Common myeloid progenitor, CD34-positive (primary cell): ENCODE measurements around the gene XBP1.

Experiments
- CTCF ChIA-PET: fragments of 350-600 bp; sonication (Branson Sonifier 250); formaldehyde crosslinking; loops from one replicate; lab custom pipeline; 2021; ENCODE audit warnings: antibody characterized with exemption; lab: Charles Lee
- POLR2A ChIA-PET: fragments of 350-600 bp; sonication (Branson Sonifier 250); formaldehyde crosslinking; loops from one replicate; lab custom pipeline; 2021; ENCODE audit warnings: antibody characterized with exemption; lab: Charles Lee
- DNase-seq, 3 donors: peaks; one replicate each; pipeline versions ENCODE4 v3.0.0 to v3.0.0-alpha.2; 2013
- H3K27ac ChIP-seq, 2 experiments: 1 replicate in 1 of 2; 2 replicates in 1 of 2; pipeline ENCODE4 v1.7.0; 2013; ENCODE audit warnings: inconsistent platforms in 2 of 2, low read length in 2 of 2, mild to moderate bottlenecking in 2 of 2, low read depth in 1 of 2, moderate library complexity in 1 of 2; ENCODE audit not compliant: severe bottlenecking in 2 of 2, insufficient read depth in 1 of 2, poor library complexity in 1 of 2
- H3K27me3 ChIP-seq, 5 experiments: replicated peaks in 2 of 5; 1 replicate in 3 of 5; 2 replicates in 2 of 5; pipeline versions ENCODE4 v1.6.1 to v1.7.0; 2013; ENCODE audit warnings: low read length in 4 of 5, mild to moderate bottlenecking in 2 of 5, moderate library complexity in 2 of 5, inconsistent platforms in 1 of 5; ENCODE audit not compliant: insufficient read depth in 5 of 5, control insufficient read depth in 4 of 5
- H3K36me3 ChIP-seq, 4 experiments: 1 replicate in 2 of 4; 2 replicates in 2 of 4; pipeline versions ENCODE4 v1.6.1 to v1.7.0; 2013; ENCODE audit warnings: low read length in 3 of 4, control low read depth in 1 of 4, mild to moderate bottlenecking in 1 of 4; ENCODE audit not compliant: control insufficient read depth in 4 of 4, insufficient read depth in 4 of 4
- H3K4me1 ChIP-seq, 4 experiments: 1 replicate in 3 of 4; 2 replicates in 1 of 4; pipeline versions ENCODE4 v1.6.1 to v1.7.1; 2013; ENCODE audit warnings: low read length in 3 of 4, mild to moderate bottlenecking in 3 of 4, control low read depth in 1 of 4, inconsistent platforms in 1 of 4, moderate library complexity in 1 of 4; ENCODE audit not compliant: control insufficient read depth in 4 of 4, insufficient read depth in 4 of 4; ENCODE audit errors: control extremely low read depth in 1 of 4
- H3K4me3 ChIP-seq, 7 experiments: 1 replicate in 4 of 7; 2 replicates in 3 of 7; pipeline versions ENCODE4 v1.5.1 to v1.7.0; 2013; ENCODE audit warnings: mild to moderate bottlenecking in 7 of 7, low read length in 6 of 7, moderate library complexity in 6 of 7, inconsistent platforms in 2 of 7, low read depth in 2 of 7, control low read depth in 1 of 7; ENCODE audit not compliant: insufficient read depth in 4 of 7, control insufficient read depth in 1 of 7; ENCODE audit errors: extremely low read depth in 1 of 7
- H3K9me3 ChIP-seq, 5 experiments: 1 replicate in 4 of 5; 2 replicates in 1 of 5; pipeline versions ENCODE4 v1.6.1 to v1.7.1; 2013; ENCODE audit warnings: low read length in 4 of 5, mild to moderate bottlenecking in 2 of 5, inconsistent platforms in 1 of 5, low read depth in 1 of 5, moderate library complexity in 1 of 5; ENCODE audit not compliant: control insufficient read depth in 4 of 5, insufficient read depth in 2 of 5; ENCODE audit errors: control extremely low read depth in 1 of 5
- WGBS: methylation state at CpG from one replicate; pipeline ENCODE4 v1.1.5; 2013; ENCODE audit not compliant: insufficient coverage; 5-methylcytosine and 5-hydroxymethylcytosine counted together

XBP1 gene

DNA sequence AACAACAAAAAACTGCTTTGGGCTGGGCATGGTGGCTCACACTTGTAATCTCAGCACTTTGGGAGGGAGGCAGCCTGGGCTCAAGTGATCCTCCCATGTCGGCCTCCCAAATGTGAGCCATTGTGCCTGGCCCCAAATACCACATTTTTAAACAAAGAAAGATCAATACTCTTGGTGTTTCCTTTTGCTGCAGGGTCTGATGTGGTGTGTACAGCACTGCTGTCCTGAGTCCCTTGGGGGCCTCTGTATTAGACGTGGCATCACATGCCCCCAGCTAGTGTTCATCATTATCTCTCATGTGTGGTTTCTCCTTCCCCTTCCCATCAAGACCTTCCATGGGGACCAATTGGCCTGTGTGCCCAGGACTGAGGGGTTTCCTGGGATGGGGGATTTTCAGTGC lies 20.5 kb upstream of the XBP1 start:
- peaks cover 21 to 64% (median 59%) of the 10 kb centered on the region in 4 experiments for H3K4me1 ChIP-seq
- ChIA-PET POLR2A (interaction anchor here (1.1 kb wide), 1 partner anchor 11 kb away, joined by 3 read pairs; no protein-coding TSS in a partner anchor), CTCF (interaction anchor here (1.9 to 13.6 kb wide), 3 partner anchors 8 to 26 kb away, joined by 7 to 149 read pairs (median 91); partner anchors contain the start of gene XBP1)
- H3K36me3 ChIP-seq: no peaks in the 10 kb centered on the region
- H3K9me3 ChIP-seq: no peaks in the 10 kb centered on the region
- WGBS: no CpG with 5 or more reads among the region's 2 CpGs
- H3K4me3 ChIP-seq: no peak overlapping the region
- no peak overlapping the region for H3K27ac ChIP-seq
- H3K27me3 ChIP-seq: no peaks in the 10 kb centered on the region
- DNase-seq: no peak

GRCh38 chr22:28819253-28820096 lies 19.1 kb upstream of the XBP1 start:
- Histone ChIP-seq H3K4me1 (peaks cover 23 to 79% (median 73%) of the 10 kb centered on the region in 4 experiments), H3K9me3 (no peaks in the 10 kb centered on the region), H3K4me3 (no peak overlapping the region), H3K27me3 (no peaks in the 10 kb centered on the region), H3K36me3 (no peaks in the 10 kb centered on the region), H3K27ac (peak overlapping the region in 1 of 2 experiments; percentile 59)
- CTCF ChIA-PET: interaction anchor here (0.7 to 13.6 kb wide), 9 partner anchors 10 to 385 kb away, joined by 3 to 149 read pairs (median 4); partner anchors contain the start of gene XBP1
- 86% methylated on average over 4 of the region's 5 CpGs for WGBS
- no peak for DNase-seq
- POLR2A ChIA-PET: interaction anchor here (5.8 kb wide), 1 partner anchor 19 kb away, joined by 46 read pairs; the partner anchor contains the start of gene XBP1

DNA sequence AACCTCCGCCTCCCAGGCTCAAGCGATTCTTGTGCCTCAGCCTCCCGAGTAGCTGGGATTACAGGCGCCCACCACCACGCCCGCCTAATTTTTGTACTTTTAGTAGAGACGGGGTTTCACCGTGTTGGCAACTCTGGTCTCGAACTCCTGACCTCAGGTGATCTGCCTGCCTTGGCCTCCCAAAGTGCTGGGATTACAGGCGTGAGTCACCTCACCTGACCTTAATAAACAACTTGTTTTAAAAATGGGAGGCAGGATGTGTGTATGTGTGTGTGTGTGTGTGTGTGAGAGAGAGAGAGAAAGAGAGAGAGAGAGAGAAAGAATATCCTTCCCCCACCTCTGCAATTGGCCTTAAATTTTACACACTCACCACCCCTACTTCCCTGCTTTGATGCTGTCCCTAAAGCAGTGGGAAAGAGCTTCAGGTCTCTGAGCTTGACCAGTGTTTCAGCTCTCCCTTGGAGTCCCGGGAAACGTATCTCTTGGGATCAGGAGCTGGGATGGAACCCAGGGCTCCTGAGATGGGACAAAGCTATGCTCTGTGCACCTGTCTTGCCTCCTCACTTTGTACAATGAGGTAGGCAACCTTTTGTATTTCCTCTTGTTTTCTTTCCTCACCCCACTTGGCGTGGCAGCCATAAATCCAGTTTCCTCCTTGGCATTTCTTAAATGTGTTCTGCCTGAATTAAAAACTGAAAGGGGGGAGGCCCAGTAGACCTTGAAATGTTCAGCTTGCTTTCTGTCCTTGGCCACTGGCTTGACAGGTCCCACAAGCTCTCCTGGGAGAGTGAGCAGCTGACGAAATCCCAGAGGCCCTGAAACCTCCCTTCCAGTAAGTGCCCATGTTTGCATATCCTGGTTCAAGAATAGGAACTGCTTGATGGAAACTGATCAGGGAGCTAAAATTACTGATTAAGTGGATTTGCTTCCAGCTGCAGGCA lies 17.8 kb upstream of the XBP1 start:
- peak overlapping the region; percentile 37 to 59 for H3K27ac ChIP-seq
- POLR2A ChIA-PET: interaction anchor here (0.5 to 5.8 kb wide), 3 partner anchors 10 to 28 kb away, joined by 3 to 46 read pairs (median 4); partner anchors contain the start of gene XBP1
- peak overlapping the region in 2 of 7 experiments; percentile 4 to 31 for H3K4me3 ChIP-seq
- H3K4me1 ChIP-seq: peaks cover 24 to 85% (median 80%) of the 10 kb centered on the region in 4 experiments
- no peaks in the 10 kb centered on the region for H3K27me3 ChIP-seq
- peak in 1 of 3 donors; percentile 58 for DNase-seq
- no peaks in the 10 kb centered on the region for H3K9me3 ChIP-seq
- H3K36me3 ChIP-seq: no peaks in the 10 kb centered on the region
- WGBS: 85% methylated on average over 12 of the region's 14 CpGs
- CTCF ChIA-PET: interaction anchor here (0.8 to 13.6 kb wide), 7 partner anchors 10 to 217 kb away, joined by 3 to 149 read pairs (median 4); partner anchors contain the start of gene XBP1

DNA sequence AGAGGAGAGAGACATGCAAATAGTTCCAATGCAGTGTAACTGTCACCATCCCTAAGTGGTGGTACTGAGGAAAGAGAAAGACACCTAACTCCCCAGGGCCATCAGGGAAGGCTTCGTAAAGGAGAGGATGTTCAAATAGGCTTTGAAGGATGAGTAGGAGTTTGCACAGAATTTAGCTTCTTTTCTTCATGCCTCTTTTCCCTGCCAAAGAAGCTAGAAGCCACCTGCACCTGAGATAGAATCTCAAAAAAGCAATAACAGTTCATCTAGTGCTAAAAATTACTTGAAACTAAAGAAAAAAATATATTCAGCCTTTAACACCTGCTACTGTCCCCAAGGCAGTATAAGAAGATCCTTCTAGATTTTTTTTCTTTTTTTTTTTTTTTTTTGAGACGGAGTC lies 16.7 kb upstream of the XBP1 start:
- H3K4me3 ChIP-seq: no peak overlapping the region
- H3K9me3 ChIP-seq: no peaks in the 10 kb centered on the region
- no peaks in the 10 kb centered on the region for H3K36me3 ChIP-seq
- no CpG with 5 or more reads among the region's 2 CpGs for WGBS
- H3K27ac ChIP-seq: no peak overlapping the region
- POLR2A ChIA-PET: interaction anchor here (5.8 kb wide), 1 partner anchor 17 kb away, joined by 46 read pairs; the partner anchor contains the start of gene XBP1
- peaks cover 26 to 85% (median 80%) of the 10 kb centered on the region in 4 experiments for H3K4me1 ChIP-seq
- DNase-seq: no peak
- CTCF ChIA-PET: interaction anchor here (12.0 to 13.6 kb wide), 2 partner anchors 12 to 16 kb away, joined by 91 to 149 read pairs; partner anchors contain the start of gene XBP1
- H3K27me3 ChIP-seq: no peaks in the 10 kb centered on the region

GRCh38 chr22:28815729-28816128 lies 15.4 kb upstream of the XBP1 start:
- ChIA-PET CTCF (interaction anchor here (1.0 to 13.6 kb wide), 5 partner anchors 9 to 225 kb away, joined by 4 to 149 read pairs (median 4); partner anchors contain the start of gene XBP1), POLR2A (interaction anchor here (0.5 to 5.8 kb wide), 3 partner anchors 15 to 59 kb away, joined by 3 to 46 read pairs (median 5); partner anchors contain the start of gene XBP1)
- Histone ChIP-seq H3K27me3 (no peaks in the 10 kb centered on the region), H3K4me1 (peaks cover 27 to 85% (median 81%) of the 10 kb centered on the region in 4 experiments), H3K9me3 (no peaks in the 10 kb centered on the region), H3K27ac (peak overlapping the region in 1 of 2 experiments; percentile 71), H3K36me3 (no peaks in the 10 kb centered on the region), H3K4me3 (no peak overlapping the region)
- WGBS: 100% methylated on average over 4 of the region's 6 CpGs
- no peak for DNase-seq

- 19% methylated on average over 3 of the region's 6 CpGs for WGBS
- Histone ChIP-seq H3K4me3 (peak overlapping the region in 3 of 7 experiments; percentile 19 to 30 (median 30)), H3K27ac (peak overlapping the region; percentile 19 to 71), H3K9me3 (no peaks in the 10 kb centered on the region), H3K4me1 (peaks cover 30 to 87% (median 84%) of the 10 kb centered on the region in 4 experiments), H3K27me3 (no peaks in the 10 kb centered on the region), H3K36me3 (no peaks in the 10 kb centered on the region)
- ChIA-PET POLR2A (interaction anchor here (0.5 to 5.8 kb wide), 5 partner anchors 11 to 58 kb away, joined by 3 to 46 read pairs (median 5); partner anchors contain the start of gene XBP1), CTCF (interaction anchor here (0.6 to 13.6 kb wide), 5 partner anchors 10 to 935 kb away, joined by 3 to 149 read pairs (median 4); partner anchors contain the start of gene XBP1)
- peak in 2 of 3 donors; percentile 85 to 89 for DNase-seq
Observed at GRCh38 chr22:28815111-28815510, 14.7 kb upstream of the XBP1 start.
